Gastroesophageal sphincter (tissue), 4 donors: ENCODE data around the gene FFAR2. TPM values are rescaled to one million over a fixed set of nuclear protein-coding genes. Genes with fewer than 3 reads are reported as not detected.
"Not testable (repeated sequence)": the region's sequence is repeated elsewhere in the genome, so short reads cannot be mapped to it uniquely, and the experiment has no call there.

Source experiments
- ATAC-seq: fragments of 150-250 bp; one replicate; pipeline ENCODE4 v1.9.1; 2016; ENCODE audit warnings: mild to moderate bottlenecking, moderate library complexity
- H3K27ac ChIP-seq, 4 donors: fragments of 200-600 bp; sonication (generic) in 3 of 4; 1 replicate in 3 of 4; 2 replicates in 1 of 4; pipeline ENCODE4 v1.5.1; 2016 to 2019
- H3K27me3 ChIP-seq: fragments of 200-600 bp; sonication (generic); one replicate; pipeline ENCODE4 v1.5.1; 2019
- H3K36me3 ChIP-seq, 2 donors: fragments of 200-600 bp; sonication (generic); one replicate each; pipeline ENCODE4 v1.5.1; 2019; ENCODE audit warnings: control low read depth in 1 of 2
- H3K4me1 ChIP-seq, 3 donors: fragments of 200-600 bp; sonication (generic); 1 replicate in 2 of 3; 2 replicates in 1 of 3; pipeline ENCODE4 v1.5.1; 2016 to 2019; ENCODE audit warnings: control low read depth in 2 of 3
- H3K4me3 ChIP-seq, 2 donors: fragments of 200-600 bp; sonication (generic); one replicate each; pipeline ENCODE4 v1.5.1; 2019; ENCODE audit warnings: mild to moderate bottlenecking in 1 of 2, moderate library complexity in 1 of 2
- H3K9me3 ChIP-seq, 3 donors: fragments of 200-600 bp; sonication (generic); one replicate each; pipeline ENCODE4 v1.5.1; 2017 to 2019; ENCODE audit warnings: control low read depth in 2 of 3
- EP300 ChIP-seq: sonication (generic); formaldehyde crosslinking; IDR thresholded peaks from one replicate; pipeline ENCODE4 v1.6.1; 2017; ENCODE audit warnings: antibody characterized with exemption, mild to moderate bottlenecking
- POLR2A ChIP-seq, 2 donors: fragments of 450-650 bp; IDR thresholded peaks; one replicate each; pipeline ENCODE4 v1.6.1; 2017; ENCODE audit warnings: antibody characterized with exemption in 2 of 2, mild to moderate bottlenecking in 2 of 2, moderate library complexity in 1 of 2
- POLR2AphosphoS5 ChIP-seq: sonication (generic); formaldehyde crosslinking; IDR thresholded peaks from one replicate; pipeline ENCODE4 v1.6.1; 2017; ENCODE audit warnings: antibody characterized with exemption
- WGBS, 2 donors: methylation state at CpG; one replicate each; pipeline ENCODE4 v1.1.5; 2018; ENCODE audit warnings: low coverage in 1 of 2; 5-methylcytosine and 5-hydroxymethylcytosine counted together
- total RNA-seq, 4 donors: library from RNA; depleted of rRNA; stranded (reverse); fragments of >200 nt; gene quantifications; one replicate each; pipeline ENCODE4 v1.1.0, GENCODE V29; 2016
- TF ChIP-seq, protein P1 (sequence below), 4 experiments: fragments of 200-600 bp in 2 of 4; fragments of 450-650 bp in 2 of 4; sonication (generic) in 1 of 4; IDR thresholded peaks; one replicate each; pipeline ENCODE4 v1.5.1; 2017 to 2019; ENCODE audit warnings: antibody characterized with exemption in 4 of 4, mild to moderate bottlenecking in 2 of 4, moderate library complexity in 2 of 4

FFAR2 gene
- total RNA-seq, 4 donors from 2014 or later, result 0.35 to 1.3 TPM; not detected in 2

DNA sequence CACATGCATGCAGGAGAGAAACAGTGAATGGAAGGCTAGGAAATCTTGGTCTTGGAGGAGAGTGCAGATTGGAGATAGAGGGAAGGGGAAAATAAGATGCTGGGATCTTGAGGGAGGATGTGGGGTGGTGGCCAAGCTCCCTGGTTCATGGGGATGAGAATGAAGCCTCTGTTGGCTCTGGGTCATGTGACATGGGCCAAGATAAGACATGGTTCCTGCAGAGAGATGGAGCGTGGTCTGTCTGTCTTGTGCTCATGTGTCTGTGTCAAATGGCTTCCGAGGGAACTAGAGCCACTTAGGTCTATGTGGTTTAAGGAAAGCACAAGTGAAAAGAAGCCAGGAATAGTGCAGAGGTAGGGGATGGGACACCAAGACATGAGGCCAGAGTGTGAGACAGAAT, 30.8 kb upstream of the FFAR2 start:
- no peak for ATAC-seq
- Histone ChIP-seq H3K27me3 (peaks cover 70% of the 10 kb centered on the region), H3K9me3 (no peaks in the 10 kb centered on the region), H3K4me1 (no peaks in the 10 kb centered on the region), H3K4me3 (no peak overlapping the region), H3K36me3 (no peaks in the 10 kb centered on the region), H3K27ac (no peak overlapping the region)
- WGBS, 2 donors, result 56% methylated on average over 2 of the region's 2 CpGs; no CpG with 5 or more reads in 1 of the 2 donors
- no peak for TF ChIP-seq POLR2A (IDR thresholded peaks at IDR 0.05)

GRCh38 chr19:35417713-35418534, 30.1 kb upstream of the FFAR2 start:
- peaks cover 71% of the 10 kb centered on the region for H3K27me3 ChIP-seq
- no peak overlapping the region for H3K4me3 ChIP-seq
- 65 to 80% methylated on average over 3 to 5 of the region's 7 CpGs for WGBS, 2 donors
- ATAC-seq, result no peak
- H3K9me3 ChIP-seq, result no peaks in the 10 kb centered on the region
- TF ChIP-seq POLR2AphosphoS5 (no peak), EP300 (no peak), POLR2A (IDR thresholded peaks at IDR 0.05) (no peak)
- TF ChIP-seq, protein P1, sequence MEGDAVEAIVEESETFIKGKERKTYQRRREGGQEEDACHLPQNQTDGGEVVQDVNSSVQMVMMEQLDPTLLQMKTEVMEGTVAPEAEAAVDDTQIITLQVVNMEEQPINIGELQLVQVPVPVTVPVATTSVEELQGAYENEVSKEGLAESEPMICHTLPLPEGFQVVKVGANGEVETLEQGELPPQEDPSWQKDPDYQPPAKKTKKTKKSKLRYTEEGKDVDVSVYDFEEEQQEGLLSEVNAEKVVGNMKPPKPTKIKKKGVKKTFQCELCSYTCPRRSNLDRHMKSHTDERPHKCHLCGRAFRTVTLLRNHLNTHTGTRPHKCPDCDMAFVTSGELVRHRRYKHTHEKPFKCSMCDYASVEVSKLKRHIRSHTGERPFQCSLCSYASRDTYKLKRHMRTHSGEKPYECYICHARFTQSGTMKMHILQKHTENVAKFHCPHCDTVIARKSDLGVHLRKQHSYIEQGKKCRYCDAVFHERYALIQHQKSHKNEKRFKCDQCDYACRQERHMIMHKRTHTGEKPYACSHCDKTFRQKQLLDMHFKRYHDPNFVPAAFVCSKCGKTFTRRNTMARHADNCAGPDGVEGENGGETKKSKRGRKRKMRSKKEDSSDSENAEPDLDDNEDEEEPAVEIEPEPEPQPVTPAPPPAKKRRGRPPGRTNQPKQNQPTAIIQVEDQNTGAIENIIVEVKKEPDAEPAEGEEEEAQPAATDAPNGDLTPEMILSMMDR (IDR thresholded peaks at IDR 0.05), result no peak
- H3K4me1 ChIP-seq, result no peaks in the 10 kb centered on the region
- no peaks in the 10 kb centered on the region for H3K36me3 ChIP-seq
- H3K27ac ChIP-seq, result no peak overlapping the region

DNA sequence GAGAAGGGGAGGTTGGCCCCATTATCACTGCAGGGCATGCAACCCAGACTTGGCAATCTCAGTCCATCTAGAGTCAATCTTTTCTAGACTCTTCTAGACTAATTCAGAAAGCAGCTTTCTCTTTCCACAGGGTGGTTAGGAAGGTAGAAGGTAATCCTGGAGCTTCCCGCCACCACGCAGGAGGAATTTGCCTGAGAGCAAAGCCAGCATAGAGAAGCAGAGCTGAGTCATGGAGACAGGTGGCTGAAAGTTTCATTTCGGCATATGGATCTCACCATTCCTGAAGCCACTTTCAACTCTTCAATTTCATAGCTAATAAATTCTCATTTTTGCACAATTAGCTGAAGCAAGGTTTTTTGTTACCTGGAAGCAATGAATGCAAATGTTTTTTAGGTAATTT, 29.0 kb upstream of the FFAR2 start:
- Histone ChIP-seq H3K27me3 (peaks cover 71% of the 10 kb centered on the region), H3K27ac (no peak overlapping the region)
- WGBS, 2 donors, result 67 to 72% methylated on average over 3 of the region's 3 CpGs

GRCh38 chr19:35419805-35420204, 28.3 kb upstream of the FFAR2 start:
- 52 to 59% methylated on average over 4 to 5 of the region's 5 CpGs for WGBS, 2 donors
- H3K27me3 ChIP-seq, result peaks cover 70% of the 10 kb centered on the region
- ATAC-seq, result no peak

More for the DNA sequence above, 29.0 kb upstream of the FFAR2 start:
- no peak overlapping the region for H3K4me3 ChIP-seq
- TF ChIP-seq EP300 (no peak), POLR2A (IDR thresholded peaks at IDR 0.05) (no peak), POLR2AphosphoS5 (no peak)
- TF ChIP-seq, protein P1 (IDR thresholded peaks at IDR 0.05), result no peak
- ATAC-seq, result no peak
- no peaks in the 10 kb centered on the region for H3K4me1 ChIP-seq
- no peaks in the 10 kb centered on the region for H3K9me3 ChIP-seq
- no peaks in the 10 kb centered on the region for H3K36me3 ChIP-seq

DNA sequence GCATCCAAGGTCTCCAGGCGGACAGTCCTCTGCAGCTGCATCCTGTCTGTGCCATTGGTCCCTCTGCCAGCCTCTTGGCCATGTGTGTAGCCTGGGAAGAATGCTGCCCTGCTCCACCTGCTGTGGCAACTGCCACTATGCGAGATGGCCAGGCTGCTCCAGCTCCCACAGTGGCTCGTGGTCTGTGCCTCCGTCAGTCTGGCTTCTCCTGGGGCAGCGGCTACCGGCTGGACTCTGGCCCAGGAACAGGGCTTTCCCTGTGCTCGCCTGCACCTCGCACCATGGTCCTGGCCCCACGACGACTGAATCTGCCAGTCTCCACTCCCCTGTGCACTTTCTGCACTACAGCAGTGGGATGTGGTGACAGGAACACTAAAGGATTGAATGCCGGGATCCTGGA, 26.7 kb upstream of the FFAR2 start:
- Histone ChIP-seq H3K27ac (no peak overlapping the region), H3K27me3 (peaks cover 64% of the 10 kb centered on the region), H3K4me3 (no peak overlapping the region), H3K9me3 (no peaks in the 10 kb centered on the region), H3K36me3 (no peaks in the 10 kb centered on the region), H3K4me1 (no peaks in the 10 kb centered on the region)
- no peak for TF ChIP-seq EP300
- no peak for TF ChIP-seq POLR2A (IDR thresholded peaks at IDR 0.05)
- TF ChIP-seq POLR2AphosphoS5, result no peak
- TF ChIP-seq, protein P1 (IDR thresholded peaks at IDR 0.05), result no peak
- WGBS, 2 donors, result 60% methylated on average over 1 to 2 of the region's 11 CpGs
- ATAC-seq, result no peak

More at GRCh38 chr19:35419805-35420204, 28.3 kb upstream of the FFAR2 start:
- Histone ChIP-seq H3K4me1 (no peaks in the 10 kb centered on the region), H3K4me3 (no peak overlapping the region), H3K36me3 (no peaks in the 10 kb centered on the region), H3K27ac (no peak overlapping the region), H3K9me3 (no peaks in the 10 kb centered on the region)
- TF ChIP-seq POLR2A (IDR thresholded peaks at IDR 0.05) (no peak), POLR2AphosphoS5 (no peak), EP300 (no peak)
- TF ChIP-seq, protein P1 (IDR thresholded peaks at IDR 0.05), result no peak

- WGBS, 2 donors, result 97 to 100% methylated on average over 5 to 7 of the region's 7 CpGs
These were observed 24.7 kb upstream of the FFAR2 start for GRCh38 chr19:35423406-35423805.

More at GRCh38 chr19:35423406-35423805, 24.7 kb upstream of the FFAR2 start:
- not testable (repeated sequence) for H3K4me3 ChIP-seq, ATAC-seq, H3K27ac ChIP-seq, H3K9me3 ChIP-seq, H3K36me3 ChIP-seq, H3K4me1 ChIP-seq
- H3K27me3 ChIP-seq, result peaks cover 63% of the 10 kb centered on the region
